Mesenchymal stem cell (in vitro differentiated cells and primary cell): ENCODE results near the gene PTPRN2.

Experiments
- DNase-seq: peaks from one replicate; pipeline ENCODE4 v3.0.0-alpha.2; 2013
- H2AFZ ChIP-seq: one replicate; pipeline ENCODE4 v1.6.1; 2013; ENCODE audit warnings: low read depth, mild to moderate bottlenecking, control low read depth, inconsistent platforms, low read length, moderate library complexity
- H2AK5ac ChIP-seq: 2 replicates; pipeline ENCODE4 v1.6.1; 2013; ENCODE audit warnings: low read length, moderate library complexity, mild to moderate bottlenecking, inconsistent platforms; ENCODE audit not compliant: severe bottlenecking
- H2BK120ac ChIP-seq: one replicate; pipeline ENCODE4 v1.6.1; 2013; ENCODE audit warnings: low read depth, mild to moderate bottlenecking, inconsistent platforms, low read length, moderate library complexity
- H2BK12ac ChIP-seq, 2 experiments: one replicate each; pipeline ENCODE4 v1.6.1; 2013; ENCODE audit warnings: inconsistent platforms in 2 of 2, low read length in 2 of 2, mild to moderate bottlenecking in 2 of 2, moderate library complexity in 2 of 2, control low read depth in 1 of 2
- H2BK15ac ChIP-seq: one replicate; pipeline ENCODE4 v1.6.1; 2013; ENCODE audit warnings: mild to moderate bottlenecking, low read depth, inconsistent platforms; ENCODE audit not compliant: poor library complexity, severe bottlenecking
- H2BK5ac ChIP-seq: 2 replicates; pipeline ENCODE4 v1.6.1; 2013; ENCODE audit warnings: low read depth, mild to moderate bottlenecking, low read length, control low read depth, inconsistent platforms; ENCODE audit not compliant: poor library complexity, severe bottlenecking
- H3K14ac ChIP-seq, 2 experiments: one replicate each; pipeline ENCODE4 v1.6.1; 2013; ENCODE audit warnings: inconsistent platforms in 2 of 2, low read length in 2 of 2, control low read depth in 1 of 2, mild to moderate bottlenecking in 1 of 2, moderate library complexity in 1 of 2
- H3K18ac ChIP-seq, 2 experiments: one replicate each; pipeline ENCODE4 v1.6.1; 2013; ENCODE audit warnings: inconsistent platforms in 2 of 2, low read length in 2 of 2, control low read depth in 1 of 2, low read depth in 1 of 2, mild to moderate bottlenecking in 1 of 2
- H3K23ac ChIP-seq, 2 experiments: one replicate each; pipeline ENCODE4 v1.6.1; 2013; ENCODE audit warnings: inconsistent platforms in 2 of 2, low read length in 2 of 2, mild to moderate bottlenecking in 2 of 2, moderate library complexity in 2 of 2, control low read depth in 1 of 2
- H3K27ac ChIP-seq: 2 replicates; pipeline ENCODE4 v1.5.1; 2013; ENCODE audit warnings: mild to moderate bottlenecking, moderate library complexity, low read length, control low read depth, inconsistent platforms; ENCODE audit not compliant: poor library complexity, severe bottlenecking
- H3K27me3 ChIP-seq, 2 experiments: 2 replicates each; pipeline versions ENCODE4 v1.6.1 to v1.7.0; 2013; ENCODE audit warnings: low read length in 2 of 2, mild to moderate bottlenecking in 2 of 2, moderate library complexity in 2 of 2, control low read depth in 1 of 2, inconsistent platforms in 1 of 2; ENCODE audit not compliant: control insufficient read depth in 1 of 2, insufficient read depth in 1 of 2
- H3K36me3 ChIP-seq, 2 experiments: 2 replicates each; pipeline versions ENCODE4 v1.6.1 to v1.7.0; 2013; ENCODE audit warnings: low read length in 2 of 2, control low read depth in 1 of 2, inconsistent platforms in 1 of 2, low read depth in 1 of 2, mild to moderate bottlenecking in 1 of 2; ENCODE audit not compliant: insufficient read depth in 2 of 2, control insufficient read depth in 1 of 2
- H3K4ac ChIP-seq, 2 experiments: one replicate each; pipeline ENCODE4 v1.6.1; 2013; ENCODE audit warnings: inconsistent platforms in 2 of 2, low read length in 2 of 2, mild to moderate bottlenecking in 2 of 2, moderate library complexity in 2 of 2, control low read depth in 1 of 2, low read depth in 1 of 2
- H3K4me1 ChIP-seq: 2 replicates; pipeline ENCODE4 v1.6.1; 2013; ENCODE audit warnings: low read depth, low read length, control low read depth; ENCODE audit not compliant: control insufficient read depth, insufficient read depth
- H3K4me2 ChIP-seq: 2 replicates; pipeline ENCODE4 v1.6.1; 2013; ENCODE audit warnings: low read length, mild to moderate bottlenecking, inconsistent platforms; ENCODE audit not compliant: poor library complexity, severe bottlenecking
- H3K4me3 ChIP-seq, 2 experiments: 2 replicates each; pipeline versions ENCODE4 v1.5.1 to v1.7.0; 2013; ENCODE audit warnings: low read length in 2 of 2, mild to moderate bottlenecking in 2 of 2, control low read depth in 1 of 2, low read depth in 1 of 2; ENCODE audit not compliant: insufficient read depth in 1 of 2
- H3K79me1 ChIP-seq: replicated peaks from 2 replicates; pipeline ENCODE4 v1.6.1; 2013; ENCODE audit warnings: mild to moderate bottlenecking, control low read depth, low read length, inconsistent platforms; ENCODE audit not compliant: poor library complexity, severe bottlenecking
- H3K9ac ChIP-seq: 2 replicates; pipeline ENCODE4 v1.7.0; 2013; ENCODE audit warnings: mild to moderate bottlenecking, low read length, moderate library complexity
- H3K9me3 ChIP-seq: 2 replicates; pipeline ENCODE4 v1.7.0; 2013; ENCODE audit warnings: mild to moderate bottlenecking, low read length; ENCODE audit not compliant: control insufficient read depth
- H4K8ac ChIP-seq: one replicate; pipeline ENCODE4 v1.6.1; 2013; ENCODE audit warnings: inconsistent platforms, mild to moderate bottlenecking, low read length, moderate library complexity
- H4K91ac ChIP-seq: one replicate; pipeline ENCODE4 v1.6.1; 2013; ENCODE audit warnings: mild to moderate bottlenecking, low read length, inconsistent platforms
- WGBS: methylation state at CpG from one replicate; pipeline ENCODE4 v1.1.7; 2013; ENCODE audit warnings: mixed read lengths; 5-methylcytosine and 5-hydroxymethylcytosine counted together

PTPRN2 gene

DNA sequence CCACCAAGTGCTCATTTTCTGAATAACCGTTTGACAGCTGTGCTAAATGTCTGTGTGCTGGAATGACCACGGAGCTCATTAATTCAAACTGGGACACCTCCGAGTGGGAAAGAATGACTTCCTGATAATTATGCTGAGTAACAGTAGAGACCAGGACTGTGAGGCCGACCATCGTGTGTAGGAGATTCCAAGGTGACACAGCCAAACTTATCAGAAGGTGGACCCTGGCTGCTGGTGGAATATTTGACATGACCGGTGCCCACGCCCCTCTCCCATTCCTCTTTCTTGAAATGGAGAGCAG lies 400.0 kb downstream of the PTPRN2 start:
- Histone ChIP-seq H3K27me3 (no peaks in the 10 kb centered on the region), H3K4me2 (no peak overlapping the region), H2AFZ (no peak overlapping the region), H3K27ac (no peak overlapping the region), H4K8ac (no peak overlapping the region), H3K4me1 (no peaks in the 10 kb centered on the region), H2BK5ac (no peak overlapping the region), H3K23ac (no peak overlapping the region), H3K4me3 (no peak overlapping the region), H3K18ac (no peak overlapping the region), H2BK12ac (no peak overlapping the region), H4K91ac (no peak overlapping the region), H3K9me3 (peaks cover 17% of the 10 kb centered on the region), H2AK5ac (no peak overlapping the region), H3K36me3 (no peaks in the 10 kb centered on the region), H2BK120ac (no peak overlapping the region), H3K79me1 (no peaks in the 10 kb centered on the region), H3K9ac (no peak overlapping the region), H2BK15ac (no peak overlapping the region), H3K4ac (no peak overlapping the region), H3K14ac (no peak overlapping the region)
- DNase-seq: no peak
- WGBS: 89% methylated on average over 7 of the region's 7 CpGs

DNA sequence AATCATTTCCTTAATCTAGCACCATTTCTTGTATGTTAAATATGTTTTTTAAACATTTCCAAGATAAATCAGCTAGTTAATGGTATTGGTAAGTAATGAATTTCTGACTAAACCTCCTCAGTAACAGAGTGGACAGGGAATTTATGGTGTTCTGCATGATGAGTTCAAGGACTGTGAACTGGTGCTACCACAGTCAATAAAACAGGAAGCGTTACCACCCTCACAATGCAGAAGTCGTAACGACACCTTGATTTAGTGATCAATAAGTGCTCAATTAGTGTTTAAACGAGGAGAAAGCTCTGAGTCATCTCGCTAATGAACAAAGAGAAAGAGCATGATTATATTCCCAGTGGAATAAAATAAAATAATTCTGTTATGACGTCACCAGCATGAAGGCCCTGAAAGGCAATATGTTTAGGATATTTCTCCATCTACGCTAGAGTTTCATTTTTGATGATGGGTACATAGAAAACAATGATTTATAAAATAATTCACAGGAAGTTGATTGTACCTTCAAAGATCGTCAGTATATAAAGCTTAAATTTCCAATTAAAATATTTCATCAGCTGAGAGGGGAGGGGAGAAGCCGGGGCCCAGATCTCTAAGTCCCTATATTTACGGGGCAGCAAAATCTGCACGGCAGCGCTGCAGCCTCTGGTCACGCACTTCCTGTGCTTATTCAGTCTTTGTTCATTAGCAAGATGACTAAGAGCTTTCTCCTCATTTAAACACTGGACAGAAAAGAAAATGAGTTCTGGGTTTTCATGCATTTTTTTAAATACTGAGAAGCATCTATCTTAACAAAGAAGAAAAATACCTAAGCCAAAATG lies 400.5 kb downstream of the PTPRN2 start:
- Histone ChIP-seq H2AK5ac (no peak overlapping the region), H4K91ac (no peak overlapping the region), H3K79me1 (no peaks in the 10 kb centered on the region), H3K14ac (no peak overlapping the region), H2BK5ac (no peak overlapping the region), H3K27ac (no peak overlapping the region), H4K8ac (no peak overlapping the region), H2BK12ac (no peak overlapping the region), H3K4ac (no peak overlapping the region), H2BK120ac (no peak overlapping the region), H3K27me3 (no peaks in the 10 kb centered on the region), H3K23ac (no peak overlapping the region), H3K36me3 (no peaks in the 10 kb centered on the region), H3K9me3 (peaks cover 20% of the 10 kb centered on the region), H3K4me1 (no peaks in the 10 kb centered on the region), H3K4me3 (no peak overlapping the region), H2BK15ac (no peak overlapping the region), H3K18ac (no peak overlapping the region), H2AFZ (no peak overlapping the region), H3K4me2 (no peak overlapping the region), H3K9ac (no peak overlapping the region)
- no peak for DNase-seq
- 60% methylated on average over 9 of the region's 13 CpGs for WGBS

DNA sequence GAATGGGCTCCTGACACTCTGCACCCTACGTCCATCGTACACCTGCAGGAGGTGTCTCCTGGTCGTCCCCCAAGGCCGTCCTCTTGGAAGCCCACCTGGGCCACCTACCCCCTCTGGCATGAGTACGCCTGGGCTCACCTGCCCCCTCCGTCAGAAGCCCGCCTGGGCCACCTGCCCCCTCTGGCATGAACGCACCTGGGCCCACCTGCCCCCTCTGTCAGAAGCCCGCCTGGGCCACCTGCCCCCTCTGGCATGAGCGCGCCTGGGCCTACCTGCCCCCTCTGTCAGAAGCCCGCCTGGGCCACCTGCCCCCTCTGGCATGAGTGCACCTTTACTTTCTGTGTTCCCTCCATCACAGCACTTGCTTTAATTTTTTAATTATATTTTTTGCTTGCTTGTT lies 401.2 kb downstream of the PTPRN2 start:
- no peak overlapping the region for H2BK15ac ChIP-seq
- H2BK5ac ChIP-seq: no peak overlapping the region
- H3K14ac ChIP-seq: no peak overlapping the region
- H2BK12ac ChIP-seq: no peak overlapping the region
- H3K4ac ChIP-seq: no peak overlapping the region
- no peaks in the 10 kb centered on the region for H3K27me3 ChIP-seq
- no peak overlapping the region for H4K91ac ChIP-seq
- H2AK5ac ChIP-seq: no peak overlapping the region
- no peak overlapping the region for H3K23ac ChIP-seq
- no peaks in the 10 kb centered on the region for H3K79me1 ChIP-seq
- no peak overlapping the region for H3K4me3 ChIP-seq
- no peak for DNase-seq
- no peak overlapping the region for H3K9ac ChIP-seq
- peaks cover 23% of the 10 kb centered on the region for H3K9me3 ChIP-seq
- no peaks in the 10 kb centered on the region for H3K4me1 ChIP-seq
- H2AFZ ChIP-seq: no peak overlapping the region
- no peak overlapping the region for H3K18ac ChIP-seq
- no peak overlapping the region for H2BK120ac ChIP-seq
- no peak overlapping the region for H3K4me2 ChIP-seq
- no peaks in the 10 kb centered on the region for H3K36me3 ChIP-seq
- H3K27ac ChIP-seq: no peak overlapping the region
- no peak overlapping the region for H4K8ac ChIP-seq
- 81% methylated on average over 12 of the region's 12 CpGs for WGBS

DNA sequence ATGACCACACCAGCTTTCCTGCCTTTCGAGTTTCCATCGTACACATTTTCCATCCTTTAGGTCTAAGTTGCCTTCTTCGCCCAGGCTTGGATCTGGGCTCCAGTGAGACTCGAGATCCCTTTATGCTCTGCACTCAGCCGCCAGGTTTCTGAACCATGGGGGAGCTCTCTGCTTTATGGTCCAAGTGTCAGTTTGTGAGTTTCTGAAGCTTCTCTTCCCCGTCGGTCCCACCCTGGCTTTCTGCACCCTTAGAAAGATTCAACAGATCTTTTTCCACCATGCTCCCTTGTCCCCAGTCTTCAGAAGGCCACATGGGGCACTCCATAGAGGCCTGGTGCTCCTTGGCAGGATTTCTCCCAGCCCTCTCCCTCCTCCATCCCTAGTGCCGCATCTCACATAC lies 402.0 kb downstream of the PTPRN2 start:
- Histone ChIP-seq H3K27me3 (no peaks in the 10 kb centered on the region), H2BK5ac (no peak overlapping the region), H3K4me2 (no peak overlapping the region), H2AK5ac (no peak overlapping the region), H4K8ac (no peak overlapping the region), H3K27ac (no peak overlapping the region), H3K4me3 (no peak overlapping the region), H3K4me1 (no peaks in the 10 kb centered on the region), H3K79me1 (no peaks in the 10 kb centered on the region), H2BK15ac (no peak overlapping the region), H3K14ac (no peak overlapping the region), H3K36me3 (no peaks in the 10 kb centered on the region), H2BK120ac (no peak overlapping the region), H3K4ac (no peak overlapping the region), H4K91ac (no peak overlapping the region), H3K9ac (no peak overlapping the region), H2AFZ (no peak overlapping the region), H2BK12ac (no peak overlapping the region), H3K23ac (no peak overlapping the region), H3K18ac (no peak overlapping the region), H3K9me3 (peaks cover 23% of the 10 kb centered on the region)
- no peak for DNase-seq
- whole genome bisulfite sequencing: 83% methylated on average over 8 of the region's 8 CpGs
